Epidermal melanocyte (primary cell): Measurements from ENCODE around the gene PUSL1.

Source experiments
- DNase-seq: peaks from one replicate; pipeline ENCODE4 v3.0.0; 2011; ENCODE audit warnings: low spot score; ENCODE audit not compliant: insufficient read length

PUSL1 gene

DNA sequence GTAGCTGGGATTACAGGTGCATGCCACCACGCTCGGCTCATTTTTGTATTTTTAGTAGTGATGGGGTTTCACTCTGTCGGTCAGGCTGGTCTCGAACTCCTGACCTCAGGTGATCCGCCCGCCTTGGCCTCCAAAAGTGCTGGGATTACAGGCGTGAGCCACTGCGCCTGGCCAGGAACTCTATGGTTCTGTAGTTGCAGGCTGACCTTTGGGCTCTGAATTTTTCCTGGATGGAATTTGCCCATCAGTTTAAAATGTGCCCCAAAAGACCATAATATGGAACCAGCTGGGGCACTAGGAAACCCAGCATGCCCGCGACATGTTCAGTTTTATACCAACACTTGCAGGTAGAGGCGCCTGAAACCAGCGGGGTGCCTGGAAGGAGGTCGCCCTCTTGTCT lies 29.8 kb upstream of the PUSL1 start:
- no peak for DNase-seq

DNA sequence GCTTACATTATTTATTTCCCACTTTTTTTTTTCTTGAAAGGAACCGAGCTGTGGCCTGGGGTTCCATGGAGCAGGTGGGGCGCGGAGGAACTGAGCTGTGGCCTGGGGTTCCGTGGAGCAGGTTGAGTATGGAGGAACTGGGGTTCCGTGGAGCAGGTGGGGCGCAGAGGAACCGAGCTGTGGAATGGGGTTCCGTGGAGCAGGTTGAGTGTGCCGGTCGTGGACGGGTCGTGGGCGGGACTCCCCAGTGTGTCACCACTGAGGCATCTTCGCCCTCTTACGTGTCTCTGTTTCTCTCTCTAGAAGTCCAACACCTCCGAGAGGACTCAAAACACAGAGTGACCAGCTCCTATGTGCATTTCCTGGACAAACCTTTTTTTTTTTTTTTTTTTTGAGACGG lies 29.4 kb upstream of the PUSL1 start:
- no peak for DNase-seq

DNA sequence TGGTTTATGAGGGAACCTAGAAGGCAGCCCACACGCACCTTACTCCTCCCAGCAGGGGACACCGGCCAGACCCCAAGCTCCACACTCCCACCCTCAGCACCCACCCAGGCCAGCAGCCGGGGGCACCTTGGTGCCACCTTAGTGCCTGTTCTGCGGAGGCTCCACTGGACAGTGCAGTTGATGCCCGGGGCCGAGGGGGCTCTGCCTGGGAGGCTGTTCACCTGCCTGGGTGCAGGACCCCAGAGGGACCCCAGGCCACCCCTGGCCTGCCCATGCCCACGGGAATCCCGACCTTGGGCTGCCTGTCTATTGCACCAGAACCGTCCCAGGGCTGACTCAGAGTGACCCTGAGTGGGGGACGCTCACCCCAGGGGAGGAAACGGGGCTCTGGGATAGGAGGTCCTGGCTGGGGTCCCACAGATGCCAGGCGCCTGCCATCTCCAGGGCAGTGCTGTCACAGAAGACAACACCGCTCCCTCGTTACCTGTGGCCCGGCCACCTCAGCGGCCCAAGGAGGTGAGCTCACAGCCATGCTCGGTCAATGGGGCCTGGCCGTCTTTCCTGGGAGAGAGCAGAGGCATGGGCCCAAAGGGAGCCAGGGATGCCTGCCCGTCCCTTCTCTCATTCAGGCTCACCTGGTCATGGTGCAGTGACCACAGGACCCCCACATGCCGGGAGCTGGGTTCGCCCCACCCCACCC lies 27.5 kb upstream of the PUSL1 start:
- no peak for DNase-seq

DNA sequence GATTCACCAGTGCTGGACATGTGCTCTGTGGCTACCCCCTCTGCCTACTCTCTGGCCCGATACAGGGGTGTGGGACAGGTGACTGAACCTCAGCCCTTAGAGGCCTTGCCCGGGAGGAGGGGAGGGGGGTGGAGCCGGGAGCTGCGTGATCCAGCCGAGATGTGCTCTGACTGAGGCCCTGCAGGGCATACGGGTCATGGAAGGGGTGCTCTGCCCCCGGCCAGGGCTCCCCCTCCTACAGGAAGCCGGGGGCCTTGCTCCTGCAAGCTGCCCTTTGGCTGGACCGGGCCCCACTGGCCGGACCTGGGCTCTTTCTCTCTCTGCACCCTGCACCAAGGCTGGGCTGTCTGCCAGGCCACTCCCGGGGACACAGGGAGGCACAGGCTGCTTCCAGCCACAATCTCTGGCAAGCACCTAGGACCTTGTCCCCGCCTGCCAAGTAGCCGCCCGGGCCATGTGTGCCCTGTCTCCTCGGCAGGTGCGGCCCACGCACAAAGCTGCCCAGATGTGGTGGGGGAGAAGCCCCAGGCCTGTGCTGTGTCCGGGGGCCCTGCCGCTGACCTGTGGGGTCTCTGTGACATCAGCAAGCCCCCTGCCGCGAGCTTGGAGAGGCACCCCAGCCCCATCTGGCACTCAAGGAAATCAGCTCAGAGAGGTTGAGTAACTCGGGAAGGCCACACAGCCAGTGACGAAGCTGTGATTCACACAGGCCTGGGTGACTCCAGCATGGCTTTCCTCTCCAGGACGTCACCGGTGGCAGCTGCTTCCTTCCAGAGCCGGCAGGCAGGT lies 26.7 kb upstream of the PUSL1 start:
- DNase-seq: no peak

DNA sequence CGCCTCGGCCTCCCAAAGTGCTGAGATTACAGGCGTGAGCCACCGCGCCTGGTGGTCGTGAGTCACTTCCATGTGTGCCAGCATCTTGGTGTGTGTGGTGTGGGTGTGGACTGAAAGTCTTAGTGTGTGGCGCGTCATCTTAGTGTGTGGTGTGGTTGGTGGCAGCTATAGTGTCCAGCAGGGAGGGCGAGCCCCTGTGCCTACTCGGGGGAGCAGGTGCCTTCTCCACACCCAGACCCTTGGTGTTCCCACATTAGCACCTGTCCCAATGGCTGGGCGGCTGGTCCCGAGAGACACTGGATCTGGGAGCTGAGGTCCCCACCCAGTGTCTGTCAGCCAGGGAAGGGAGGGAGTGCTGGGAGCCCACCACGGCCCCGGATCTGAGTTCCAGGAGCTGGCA lies 25.4 kb upstream of the PUSL1 start:
- DNase-seq: no peak

DNA sequence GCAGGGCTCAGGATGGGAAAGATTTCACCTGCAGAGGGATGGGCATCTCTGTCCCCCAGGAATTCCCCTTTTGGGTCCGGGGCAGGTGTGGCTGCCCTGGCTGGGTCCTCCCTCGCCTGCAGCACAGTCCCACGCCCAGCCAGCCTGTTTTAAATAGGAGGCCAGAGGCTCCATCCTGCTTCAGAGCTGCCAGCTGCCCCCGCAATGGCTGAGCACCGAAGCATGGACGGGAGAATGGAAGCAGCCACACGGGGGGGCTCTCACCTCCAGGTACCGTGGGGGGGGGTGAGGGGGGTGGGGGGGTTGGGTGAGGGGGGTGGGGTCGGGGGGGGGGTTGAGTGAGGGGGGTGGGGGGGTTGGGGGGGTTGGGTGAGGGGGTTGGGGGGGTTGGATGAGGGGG lies 24.6 kb upstream of the PUSL1 start:
- DNase-seq: peak; percentile 57

DNA sequence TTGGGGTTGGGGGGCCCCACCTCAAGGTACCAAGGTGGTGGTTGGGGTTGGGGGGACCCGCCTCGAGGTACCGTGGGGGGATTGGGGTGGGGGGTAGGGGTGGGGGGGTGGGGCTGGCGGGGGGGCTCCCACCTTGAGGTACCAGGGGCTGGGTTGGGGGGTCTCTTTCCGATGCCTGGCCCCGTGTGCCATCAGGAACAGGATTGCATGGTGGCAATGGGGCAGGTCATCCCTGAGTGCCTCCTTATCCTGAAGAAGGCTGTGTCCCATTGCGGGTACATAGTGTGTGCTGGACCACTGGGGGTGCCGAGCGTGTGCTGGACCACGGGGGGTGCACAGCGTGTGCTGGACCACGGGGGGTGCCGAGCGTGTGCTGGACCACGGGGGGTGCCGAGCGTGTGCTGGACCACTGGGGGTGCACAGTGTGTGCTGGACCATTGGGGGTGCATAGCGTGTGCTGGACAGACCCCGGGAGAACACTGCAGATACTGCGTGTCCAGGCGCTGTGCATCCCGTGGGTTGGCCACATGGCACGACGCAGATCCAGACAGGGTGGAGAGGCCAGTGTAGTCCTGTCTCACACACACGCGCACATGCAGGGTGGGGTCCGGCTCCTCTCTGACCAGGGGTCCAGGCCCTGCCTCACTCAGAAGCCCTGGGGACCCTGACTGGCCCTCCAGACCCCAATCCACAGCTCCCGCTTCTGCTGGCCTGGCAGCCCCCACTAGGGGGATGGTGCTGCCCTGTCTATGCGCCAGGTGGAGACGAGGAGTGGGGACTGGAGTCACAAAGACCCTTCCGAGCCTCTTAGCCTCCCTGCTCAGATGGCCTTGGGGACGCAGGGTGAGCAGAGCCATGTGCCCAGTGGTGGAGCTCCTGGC lies 23.9 kb upstream of the PUSL1 start:
- no peak for DNase-seq

DNA sequence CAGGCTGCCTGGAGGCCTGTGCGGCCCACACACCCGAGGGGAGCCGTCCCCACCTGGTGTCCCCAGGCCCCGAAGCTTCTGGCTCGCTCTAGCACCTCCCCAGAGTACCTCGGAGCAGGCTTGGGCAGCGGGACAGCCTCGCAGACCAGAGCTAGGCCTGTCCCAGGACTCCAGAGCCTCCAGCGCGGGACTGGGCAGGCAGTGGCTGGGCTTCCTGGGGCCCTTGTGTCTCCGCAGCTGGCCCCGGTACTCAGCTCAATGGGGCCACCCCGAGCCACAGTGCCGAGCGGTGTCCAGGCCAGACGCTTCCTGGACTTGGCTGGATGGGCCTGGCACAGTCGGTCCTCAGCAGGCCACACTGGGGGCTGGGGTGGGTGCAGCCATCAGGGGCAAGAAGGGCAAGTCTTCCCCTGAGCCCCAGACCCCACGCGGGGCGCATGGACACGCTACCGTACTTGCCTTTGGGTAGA lies 23.3 kb upstream of the PUSL1 start:
- no peak for DNase-seq

DNA sequence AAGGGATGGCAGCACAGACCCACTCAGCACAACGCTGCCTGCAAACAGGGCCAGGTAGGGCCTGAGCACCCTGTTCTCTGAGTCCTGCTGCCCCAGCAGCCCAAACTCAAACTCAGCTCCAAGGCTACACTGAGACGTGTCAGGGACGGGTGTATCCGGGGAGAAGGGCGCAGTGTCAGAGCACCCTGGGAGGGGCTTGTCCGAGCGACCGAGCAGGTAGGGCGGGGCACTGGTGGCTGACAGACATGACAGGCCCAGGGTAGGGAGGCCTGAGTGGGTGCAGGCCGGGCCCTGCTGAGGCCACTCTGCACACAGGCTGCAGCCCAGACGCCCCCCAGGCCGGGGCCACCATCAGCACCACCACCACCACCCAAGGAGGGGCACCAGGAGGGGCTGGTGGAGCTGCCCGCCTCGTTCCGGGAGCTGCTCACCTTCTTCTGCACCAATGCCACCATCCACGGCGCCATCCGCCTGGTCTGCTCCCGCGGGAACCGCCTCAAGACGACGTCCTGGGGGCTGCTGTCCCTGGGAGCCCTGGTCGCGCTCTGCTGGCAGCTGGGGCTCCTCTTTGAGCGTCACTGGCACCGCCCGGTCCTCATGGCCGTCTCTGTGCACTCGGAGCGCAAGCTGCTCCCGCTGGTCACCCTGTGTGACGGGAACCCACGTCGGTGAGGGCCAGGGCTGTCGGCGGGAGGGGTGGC lies 22.6 kb upstream of the PUSL1 start:
- DNase-seq: no peak

DNA sequence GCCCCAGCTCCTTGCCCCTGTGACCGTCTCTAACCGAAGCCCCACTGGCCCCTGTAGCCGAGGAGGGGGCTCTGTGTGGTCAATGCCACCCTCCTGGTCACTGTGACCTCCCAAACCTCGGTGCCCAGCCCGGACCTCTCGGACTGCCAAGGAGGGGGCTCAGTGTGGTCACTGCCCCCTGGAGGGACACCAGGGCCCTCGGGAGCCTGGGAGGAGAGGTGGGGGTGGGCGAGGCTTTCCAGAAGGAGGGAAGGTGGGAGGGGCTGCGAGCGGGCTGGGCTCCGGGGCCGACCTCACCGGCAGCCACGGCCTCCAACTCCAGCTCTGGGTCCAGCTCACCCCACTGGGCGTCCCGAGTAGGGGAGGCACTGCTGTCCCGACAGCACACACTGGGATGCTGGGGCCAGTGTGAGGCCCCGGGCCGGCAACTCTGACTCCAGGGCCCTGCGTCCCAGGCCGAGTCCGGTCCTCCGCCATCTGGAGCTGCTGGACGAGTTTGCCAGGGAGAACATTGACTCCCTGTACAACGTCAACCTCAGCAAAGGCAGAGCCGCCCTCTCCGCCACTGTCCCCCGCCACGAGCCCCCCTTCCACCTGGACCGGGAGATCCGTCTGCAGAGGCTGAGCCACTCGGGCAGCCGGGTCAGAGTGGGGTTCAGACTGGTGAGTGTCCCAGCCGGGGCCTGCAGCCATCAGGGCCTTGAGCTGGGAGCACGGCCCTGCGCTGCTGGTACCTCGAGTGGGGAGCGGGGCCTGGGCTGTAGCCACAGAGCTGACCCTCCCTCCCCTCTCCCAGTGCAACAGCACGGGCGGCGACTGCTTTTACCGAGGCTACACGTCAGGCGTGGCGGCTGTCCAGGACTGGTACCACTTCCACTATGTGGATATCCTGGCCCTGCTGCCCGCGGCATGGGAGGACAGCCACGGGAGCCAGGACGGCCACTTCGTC lies 21.8 kb upstream of the PUSL1 start:
- DNase-seq: no peak

DNA sequence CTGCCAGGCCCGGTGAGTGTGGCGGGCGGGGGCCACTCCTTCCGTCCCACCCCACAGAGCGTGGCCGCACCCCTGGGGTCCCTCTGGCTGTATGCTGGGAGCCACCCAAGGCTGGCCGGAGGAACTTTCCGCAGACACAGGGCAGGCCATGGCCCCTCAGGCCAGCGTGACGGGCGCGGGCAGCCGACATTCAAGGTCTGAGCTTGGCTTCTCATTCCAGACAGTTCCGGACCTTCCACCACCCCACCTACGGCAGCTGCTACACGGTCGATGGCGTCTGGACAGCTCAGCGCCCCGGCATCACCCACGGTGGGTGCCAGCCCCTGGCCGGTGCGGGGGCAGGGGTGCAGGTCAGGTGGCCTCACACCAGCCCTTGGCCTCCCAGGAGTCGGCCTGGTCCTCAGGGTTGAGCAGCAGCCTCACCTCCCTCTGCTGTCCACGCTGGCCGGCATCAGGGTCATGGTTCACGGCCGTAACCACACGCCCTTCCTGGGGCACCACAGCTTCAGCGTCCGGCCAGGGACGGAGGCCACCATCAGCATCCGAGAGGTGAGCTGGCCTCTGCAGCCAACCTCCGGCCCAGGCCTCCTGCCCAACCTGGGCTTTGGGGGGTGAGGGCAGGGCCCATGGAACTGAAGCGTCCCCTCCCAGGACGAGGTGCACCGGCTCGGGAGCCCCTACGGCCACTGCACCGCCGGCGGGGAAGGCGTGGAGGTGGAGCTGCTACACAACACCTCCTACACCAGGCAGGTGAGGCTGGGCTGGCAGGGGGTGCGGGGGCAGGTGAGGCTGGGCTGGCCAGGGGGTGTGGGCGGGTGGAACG lies 20.9 kb upstream of the PUSL1 start:
- DNase-seq: no peak

DNA sequence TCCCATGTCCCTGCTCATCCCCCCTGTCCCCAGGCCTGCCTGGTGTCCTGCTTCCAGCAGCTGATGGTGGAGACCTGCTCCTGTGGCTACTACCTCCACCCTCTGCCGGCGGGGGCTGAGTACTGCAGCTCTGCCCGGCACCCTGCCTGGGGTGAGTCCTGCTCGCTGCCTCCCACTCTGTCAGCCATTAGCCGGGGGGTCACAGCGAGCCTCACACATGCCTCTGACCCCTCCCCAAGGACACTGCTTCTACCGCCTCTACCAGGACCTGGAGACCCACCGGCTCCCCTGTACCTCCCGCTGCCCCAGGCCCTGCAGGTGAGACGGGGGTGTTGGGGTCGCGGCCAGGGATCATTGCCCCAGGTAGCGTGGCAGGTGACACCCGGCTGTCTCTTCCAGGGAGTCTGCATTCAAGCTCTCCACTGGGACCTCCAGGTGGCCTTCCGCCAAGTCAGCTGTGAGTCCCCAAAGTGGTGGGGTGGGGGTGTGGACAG lies 18.1 kb upstream of the PUSL1 start:
- DNase-seq: peak; percentile 76

DNA sequence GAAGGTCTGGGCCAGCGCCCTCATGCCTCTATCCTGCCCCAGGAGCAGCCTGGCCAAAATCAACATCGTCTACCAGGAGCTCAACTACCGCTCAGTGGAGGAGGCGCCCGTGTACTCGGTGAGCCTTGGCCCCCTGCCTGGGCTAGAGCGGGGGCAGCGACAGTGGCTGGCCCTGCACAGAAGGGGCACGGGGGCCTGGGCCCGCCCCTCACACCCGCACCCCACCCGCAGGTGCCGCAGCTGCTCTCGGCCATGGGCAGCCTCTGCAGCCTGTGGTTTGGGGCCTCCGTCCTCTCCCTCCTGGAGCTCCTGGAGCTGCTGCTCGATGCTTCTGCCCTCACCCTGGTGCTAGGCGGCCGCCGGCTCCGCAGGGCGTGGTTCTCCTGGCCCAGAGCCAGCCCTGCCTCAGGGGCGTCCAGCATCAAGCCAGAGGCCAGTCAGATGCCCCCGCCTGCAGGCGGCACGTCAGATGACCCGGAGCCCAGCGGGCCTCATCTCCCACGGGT lies 17.3 kb upstream of the PUSL1 start:
- no peak for DNase-seq

DNA sequence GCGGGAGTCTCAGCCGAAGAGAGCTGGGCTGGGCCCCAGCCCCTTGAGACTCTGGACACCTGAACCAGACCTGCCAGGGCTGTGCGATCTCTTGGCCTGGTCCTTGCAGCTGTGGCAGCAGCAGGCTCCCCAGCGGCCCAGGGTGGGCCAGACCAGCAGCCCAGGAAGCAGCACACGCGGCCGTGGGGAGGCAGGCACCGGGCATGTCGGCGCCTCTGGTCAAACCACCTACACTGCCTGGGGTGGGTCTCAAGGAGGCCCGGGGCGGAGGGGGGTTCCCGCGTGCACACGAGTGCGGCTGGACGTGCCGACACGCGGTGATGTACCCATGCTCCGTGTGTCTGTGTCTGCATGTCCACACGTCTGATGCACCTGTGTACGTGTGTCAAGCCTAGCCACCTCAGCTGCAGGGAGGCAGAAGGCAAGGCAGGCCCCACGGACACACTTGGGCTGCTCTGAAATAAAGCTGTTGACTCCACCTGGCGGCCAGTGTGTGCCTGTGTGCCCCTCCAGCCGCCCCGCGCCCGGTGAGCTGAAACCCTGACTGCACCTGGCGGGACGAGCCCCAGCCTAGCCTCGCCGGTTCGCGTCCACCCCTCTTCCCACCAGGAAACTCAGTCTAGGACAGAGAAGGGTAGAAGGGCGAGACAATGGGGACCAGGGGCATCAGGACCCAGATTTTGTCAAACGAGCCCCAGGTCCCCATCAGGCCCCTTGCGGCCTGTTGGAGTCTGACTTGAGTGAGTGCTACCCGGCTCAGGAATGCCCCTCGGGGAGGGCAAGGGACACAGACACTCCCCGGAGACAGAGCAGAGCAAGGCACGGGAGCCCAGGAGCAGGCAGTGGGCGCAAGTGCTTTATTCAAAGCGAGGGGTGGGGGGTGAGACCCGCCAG lies 16.6 kb upstream of the PUSL1 start:
- DNase-seq: peak; percentile 71

DNA sequence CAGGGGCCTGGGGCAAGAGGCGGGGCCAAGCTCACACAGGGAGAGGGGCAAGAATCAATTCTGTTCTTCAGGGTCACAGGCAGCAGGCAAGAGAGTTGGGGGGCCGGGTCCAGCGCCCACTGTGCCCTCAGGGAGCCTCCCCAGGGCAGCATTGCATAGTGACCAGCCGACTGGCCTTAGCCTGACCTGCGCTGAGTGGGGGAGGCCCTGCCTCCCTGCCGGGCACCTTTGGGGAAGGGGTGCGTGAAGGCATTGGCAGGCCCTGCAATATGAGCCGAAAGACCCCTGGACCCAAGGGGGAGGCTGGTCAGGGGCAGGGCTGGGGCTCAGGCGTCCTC lies 16.0 kb upstream of the PUSL1 start:
- no peak for DNase-seq

DNA sequence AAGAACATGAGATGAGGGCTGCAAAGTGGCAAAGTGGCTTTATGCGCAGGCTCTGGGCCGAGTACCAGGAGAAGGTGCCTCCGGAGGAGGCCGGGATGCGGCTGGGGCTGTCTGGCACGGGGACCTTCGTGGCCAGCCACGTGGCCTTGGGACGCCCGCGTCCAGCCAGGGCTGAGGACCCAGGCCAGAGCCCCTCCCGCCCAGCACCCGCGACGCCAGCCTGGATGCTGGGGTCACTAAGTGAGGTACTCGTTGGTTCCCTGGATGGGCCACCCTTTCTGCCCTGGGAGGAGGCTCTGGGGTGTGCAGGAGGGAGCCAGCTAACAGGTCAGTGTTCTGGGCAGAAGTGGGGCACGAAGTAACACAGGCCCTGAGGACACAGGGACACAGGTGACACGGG lies 15.5 kb upstream of the PUSL1 start:
- DNase-seq: no peak

DNA sequence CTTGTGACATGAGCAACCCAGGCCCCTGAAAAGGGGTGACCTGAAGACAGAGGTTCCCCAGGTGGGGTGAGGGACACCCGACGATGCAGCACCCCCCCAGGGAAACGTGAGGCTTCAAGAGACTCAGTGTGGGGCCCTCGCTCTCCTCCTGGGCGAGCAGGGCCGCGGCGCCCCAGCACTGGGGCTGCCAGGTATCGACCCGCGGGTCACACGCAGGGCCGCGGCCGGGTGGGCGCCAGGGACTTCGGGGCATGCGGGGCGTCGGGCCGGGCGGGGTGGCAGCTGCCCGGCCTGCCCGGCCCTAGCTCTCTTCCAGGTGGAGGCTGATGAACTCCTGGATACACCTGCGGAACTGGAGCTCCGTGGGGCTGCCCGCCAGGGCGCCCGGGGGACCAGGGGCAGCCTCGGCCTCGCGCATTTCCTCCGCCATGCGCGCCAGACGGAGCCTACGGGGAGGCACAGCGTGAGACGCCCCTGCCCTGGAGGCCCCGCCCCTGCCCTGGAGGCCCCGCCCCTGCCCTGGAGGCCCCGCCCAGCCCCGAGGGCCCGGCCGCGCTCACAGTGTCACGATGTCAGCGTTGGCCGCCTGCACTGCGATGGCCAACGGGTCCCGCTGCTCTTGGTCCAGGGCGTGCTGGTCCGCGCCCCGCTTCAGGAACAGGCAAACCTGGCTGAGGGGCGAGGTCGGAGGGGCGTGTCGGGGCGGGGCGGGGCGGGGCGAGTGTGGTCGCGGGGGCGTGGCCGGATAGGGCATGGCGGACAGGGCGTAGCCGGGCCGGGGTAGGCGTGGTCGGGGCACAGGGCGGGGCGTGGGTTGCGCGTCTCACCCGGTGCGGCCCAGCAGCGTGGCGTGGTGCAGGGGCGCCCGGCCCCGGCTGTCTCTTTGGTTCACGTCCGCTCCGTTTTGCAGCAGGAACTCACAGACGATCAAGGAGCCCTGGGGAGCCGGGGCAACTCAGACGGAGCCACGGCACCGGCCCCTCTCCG lies 14.8 kb upstream of the PUSL1 start:
- DNase-seq: no peak
